Lower leg skin (tissue), 3 donors: Measurements from ENCODE around the gene PAFAH1B2.

Experiments
- CTCF ChIP-seq, 3 donors: fragments of 450-650 bp; IDR thresholded peaks; one replicate each; pipeline ENCODE4 v1.5.1; 2016; ENCODE audit warnings: antibody characterized with exemption in 3 of 3, mild to moderate bottlenecking in 3 of 3, moderate library complexity in 2 of 3
- POLR2A ChIP-seq, 2 donors: fragments of 450-650 bp; IDR thresholded peaks; one replicate each; pipeline ENCODE4 v1.6.1; 2016 to 2017; ENCODE audit warnings: antibody characterized with exemption in 2 of 2, mild to moderate bottlenecking in 1 of 2, moderate library complexity in 1 of 2

DNA sequence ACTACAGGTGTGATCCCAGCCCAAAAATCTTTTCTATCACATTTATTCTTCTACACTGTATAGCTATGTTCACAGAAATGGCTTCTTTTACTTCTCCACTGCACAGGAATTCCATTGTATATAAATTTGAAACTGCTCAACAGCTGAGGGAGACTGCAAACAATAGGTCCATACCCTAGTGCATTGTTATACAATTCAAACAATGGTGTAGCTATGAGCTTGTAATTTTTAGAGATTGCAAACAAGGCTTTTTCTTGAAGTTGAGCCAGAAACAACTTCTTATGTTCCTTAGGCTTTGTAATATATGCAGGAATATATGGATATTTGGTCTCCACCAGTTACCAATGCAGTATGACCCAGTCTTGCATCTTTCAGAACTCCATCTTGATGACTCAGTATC, 26.4 kb upstream of the PAFAH1B2 start:
- TF ChIP-seq CTCF (IDR thresholded peaks at IDR 0.05) (no peak), POLR2A (IDR thresholded peaks at IDR 0.05) (no peak)
